MM.1S (cell line): ENCODE measurements around the gene ARAP3.

ENCODE experiments used
- DNase-seq: peaks from one replicate; pipeline ENCODE4 v3.0.0-alpha.2; 2015
- H2AFZ ChIP-seq: fragments of 300-600 bp; sonication (generic); 2 replicates; pipeline ENCODE4 v1.6.0; 2016; ENCODE audit warnings: antibody characterized with exemption, low read length
- H3F3A ChIP-seq: fragments of 300-600 bp; sonication (generic); 2 replicates; pipeline ENCODE4 v1.6.1; 2016; ENCODE audit warnings: mild to moderate bottlenecking, antibody characterized with exemption, low read length, moderate library complexity, mixed read lengths; ENCODE audit not compliant: insufficient read depth
- H3K27ac ChIP-seq: fragments of 300-600 bp; sonication (generic); 2 replicates; pipeline ENCODE4 v1.5.1; 2016; ENCODE audit warnings: mild to moderate bottlenecking, low read length
- H3K27me3 ChIP-seq: fragments of 300-600 bp; sonication (generic); replicated peaks from 2 replicates; pipeline ENCODE4 v1.6.0; 2016; ENCODE audit warnings: low read length; ENCODE audit not compliant: insufficient read depth
- H3K36me3 ChIP-seq: fragments of 300-600 bp; sonication (generic); replicated peaks from 2 replicates; pipeline ENCODE4 v1.6.1; 2016; ENCODE audit warnings: mild to moderate bottlenecking, low read length, mixed read lengths; ENCODE audit not compliant: insufficient read depth
- H3K4me1 ChIP-seq: fragments of 300-600 bp; sonication (generic); 2 replicates; pipeline ENCODE4 v1.6.1; 2016; ENCODE audit warnings: low read length, mixed read lengths
- H3K4me2 ChIP-seq: fragments of 300-600 bp; sonication (generic); 2 replicates; pipeline ENCODE4 v1.6.0; 2016; ENCODE audit warnings: low read depth, low read length
- H3K4me3 ChIP-seq: fragments of 300-600 bp; sonication (generic); 2 replicates; pipeline ENCODE4 v1.5.1; 2016; ENCODE audit warnings: low read length, mixed read lengths
- H3K79me2 ChIP-seq: fragments of 300-600 bp; sonication (generic); 2 replicates; pipeline ENCODE4 v1.6.1; 2016; ENCODE audit warnings: mixed run types, low read length, mixed read lengths
- H3K9ac ChIP-seq: fragments of 300-600 bp; sonication (generic); 2 replicates; pipeline ENCODE4 v1.6.1; 2016; ENCODE audit warnings: low read length, mixed read lengths
- H3K9me2 ChIP-seq: fragments of 300-600 bp; sonication (generic); replicated peaks from 2 replicates; pipeline ENCODE4 v1.6.1; 2016; ENCODE audit warnings: mild to moderate bottlenecking, low read length, mixed read lengths; ENCODE audit not compliant: insufficient read depth
- H3K9me3 ChIP-seq: fragments of 300-600 bp; sonication (generic); replicated peaks from 2 replicates; pipeline ENCODE4 v1.6.1; 2016; ENCODE audit warnings: mild to moderate bottlenecking, low read length, mixed read lengths; ENCODE audit not compliant: insufficient read depth
- H4K20me1 ChIP-seq: fragments of 300-600 bp; sonication (generic); 2 replicates; pipeline ENCODE4 v1.6.1; 2016; ENCODE audit warnings: mild to moderate bottlenecking, low read length, moderate library complexity, mixed read lengths; ENCODE audit not compliant: insufficient read depth
- EZH2 ChIP-seq: fragments of 300-600 bp; sonication (generic); optimal IDR thresholded peaks from 2 replicates; pipeline ENCODE3; 2017; ENCODE audit warnings: low read depth, mild to moderate bottlenecking, antibody characterized with exemption, low read length, mixed read lengths
- EZH2phosphoT487 ChIP-seq: fragments of 300-600 bp; sonication (generic); IDR thresholded peaks from 2 replicates; pipeline ENCODE4 v1.6.1; 2018; ENCODE audit warnings: antibody characterized with exemption, low read length
- TF ChIP-seq, protein P1 (sequence below): fragments of 300-600 bp; sonication (generic); IDR thresholded peaks from 2 replicates; pipeline ENCODE4 v1.5.1; 2016; ENCODE audit warnings: antibody characterized with exemption, low read length, mixed read lengths

ARAP3 gene

GRCh38 chr5:141701360-141702119 lies 19.5 kb upstream of the ARAP3 start:
- Histone ChIP-seq H2AFZ (peak overlapping the region; percentile 54), H3K4me3 (peak overlapping the region; percentile 54), H3K9me2 (no peaks in the 10 kb centered on the region), H3K27me3 (no peaks in the 10 kb centered on the region), H3F3A (no peaks in the 10 kb centered on the region), H3K36me3 (no peaks in the 10 kb centered on the region), H3K4me2 (peak overlapping the region; percentile 93), H3K79me2 (no peaks in the 10 kb centered on the region), H3K9me3 (no peaks in the 10 kb centered on the region), H3K4me1 (peaks cover 15% of the 10 kb centered on the region), H3K27ac (no peak overlapping the region), H3K9ac (peak overlapping the region; percentile 13; the same call in 1 of the 2 replicates), H4K20me1 (no peaks in the 10 kb centered on the region)
- TF ChIP-seq EZH2phosphoT487 (no peak), EZH2 (no peak)
- TF ChIP-seq, protein P1, sequence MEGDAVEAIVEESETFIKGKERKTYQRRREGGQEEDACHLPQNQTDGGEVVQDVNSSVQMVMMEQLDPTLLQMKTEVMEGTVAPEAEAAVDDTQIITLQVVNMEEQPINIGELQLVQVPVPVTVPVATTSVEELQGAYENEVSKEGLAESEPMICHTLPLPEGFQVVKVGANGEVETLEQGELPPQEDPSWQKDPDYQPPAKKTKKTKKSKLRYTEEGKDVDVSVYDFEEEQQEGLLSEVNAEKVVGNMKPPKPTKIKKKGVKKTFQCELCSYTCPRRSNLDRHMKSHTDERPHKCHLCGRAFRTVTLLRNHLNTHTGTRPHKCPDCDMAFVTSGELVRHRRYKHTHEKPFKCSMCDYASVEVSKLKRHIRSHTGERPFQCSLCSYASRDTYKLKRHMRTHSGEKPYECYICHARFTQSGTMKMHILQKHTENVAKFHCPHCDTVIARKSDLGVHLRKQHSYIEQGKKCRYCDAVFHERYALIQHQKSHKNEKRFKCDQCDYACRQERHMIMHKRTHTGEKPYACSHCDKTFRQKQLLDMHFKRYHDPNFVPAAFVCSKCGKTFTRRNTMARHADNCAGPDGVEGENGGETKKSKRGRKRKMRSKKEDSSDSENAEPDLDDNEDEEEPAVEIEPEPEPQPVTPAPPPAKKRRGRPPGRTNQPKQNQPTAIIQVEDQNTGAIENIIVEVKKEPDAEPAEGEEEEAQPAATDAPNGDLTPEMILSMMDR: no peak
- peak; percentile 30 for DNase-seq

GRCh38 chr5:141697586-141697985 lies 15.6 kb upstream of the ARAP3 start:
- Histone ChIP-seq H3K27ac (no peak overlapping the region), H3F3A (no peaks in the 10 kb centered on the region), H3K79me2 (no peaks in the 10 kb centered on the region), H2AFZ (no peak overlapping the region), H3K4me1 (peaks cover 22% of the 10 kb centered on the region), H4K20me1 (no peaks in the 10 kb centered on the region), H3K4me3 (no peak overlapping the region), H3K9me3 (no peaks in the 10 kb centered on the region), H3K36me3 (no peaks in the 10 kb centered on the region), H3K4me2 (no peak overlapping the region), H3K9ac (no peak overlapping the region), H3K27me3 (no peaks in the 10 kb centered on the region), H3K9me2 (no peaks in the 10 kb centered on the region)
- no peak for DNase-seq
- TF ChIP-seq, protein P1: no peak
- no peak for TF ChIP-seq EZH2
- TF ChIP-seq EZH2phosphoT487: no peak

DNA sequence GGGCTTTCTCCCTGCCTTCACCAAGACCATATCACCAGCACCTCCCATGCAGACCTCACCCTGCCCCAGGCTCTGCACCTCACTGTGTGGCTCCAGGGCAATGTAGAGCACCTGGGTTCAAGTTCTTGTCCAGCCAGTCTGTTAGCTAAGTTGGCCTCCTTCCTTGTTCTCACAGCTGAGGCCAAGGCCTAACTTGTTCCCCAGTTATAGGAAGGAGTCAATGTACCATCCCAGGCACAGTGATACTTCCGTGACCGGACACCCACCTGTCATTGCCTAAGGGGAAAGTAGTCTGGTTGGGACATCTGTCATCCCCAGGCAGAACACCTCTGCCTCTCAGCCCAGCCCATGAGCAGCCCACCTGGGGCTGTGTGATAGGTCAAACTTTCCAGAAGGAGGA lies 14.4 kb upstream of the ARAP3 start:
- H3K9me2 ChIP-seq: no peaks in the 10 kb centered on the region
- H3K9ac ChIP-seq: no peak overlapping the region
- no peak overlapping the region for H3K4me3 ChIP-seq
- no peaks in the 10 kb centered on the region for H4K20me1 ChIP-seq
- H2AFZ ChIP-seq: no peak overlapping the region
- H3K27me3 ChIP-seq: peaks cover 3% of the 10 kb centered on the region; the same call in 1 of the 2 replicates
- DNase-seq: no peak
- no peaks in the 10 kb centered on the region for H3K79me2 ChIP-seq
- H3K4me2 ChIP-seq: no peak overlapping the region
- peaks cover 21% of the 10 kb centered on the region for H3K4me1 ChIP-seq
- H3K36me3 ChIP-seq: no peaks in the 10 kb centered on the region
- no peak overlapping the region for H3K27ac ChIP-seq
- TF ChIP-seq, protein P1: no peak
- TF ChIP-seq EZH2 (no peak), EZH2phosphoT487 (no peak)
- no peaks in the 10 kb centered on the region for H3F3A ChIP-seq
- no peaks in the 10 kb centered on the region for H3K9me3 ChIP-seq
